ENCODE data around the gene PLEKHH2.
"Not testable (repeated sequence)": the region's sequence is repeated elsewhere in the genome, so short reads cannot be mapped to it uniquely, and the experiment has no call there.

The PLEKHH2 gene

GRCh38 chr2:43718530-43719124 is 81.6 kb downstream of the PLEKHH2 start:
- no peak for FAIRE-seq

- no peak for FAIRE-seq
These were observed 87.9 kb downstream of the PLEKHH2 start for GRCh38 chr2:43724728-43725526.

- FAIRE-seq, result no peak
These were observed 88.7 kb downstream of the PLEKHH2 start for GRCh38 chr2:43725711-43726246.

GRCh38 chr2:43726961-43727633 is 90.0 kb downstream of the PLEKHH2 start:
- FAIRE-seq, result not testable (repeated sequence)

- no peak for FAIRE-seq
These were observed 90.6 kb downstream of the PLEKHH2 start for GRCh38 chr2:43727634-43728014.

- FAIRE-seq, result no peak
These were observed 92.6 kb downstream of the PLEKHH2 start for GRCh38 chr2:43729491-43730174.

- FAIRE-seq, result no peak
These were observed 94.2 kb downstream of the PLEKHH2 start for GRCh38 chr2:43731211-43731610.

- FAIRE-seq, result no peak
These were observed 99.6 kb downstream of the PLEKHH2 start for GRCh38 chr2:43736637-43737036.

GRCh38 chr2:43737097-43737854 is 100.2 kb downstream of the PLEKHH2 start:
- no peak for FAIRE-seq

- no peak for FAIRE-seq
These were observed 100.8 kb downstream of the PLEKHH2 start for GRCh38 chr2:43737855-43738254.

GRCh38 chr2:43738257-43738656 is 101.2 kb downstream of the PLEKHH2 start:
- FAIRE-seq, result no peak

- no peak for FAIRE-seq
These were observed 106.6 kb downstream of the PLEKHH2 start for GRCh38 chr2:43743706-43744105.

GRCh38 chr2:43745457-43745856 is 108.4 kb downstream of the PLEKHH2 start:
- no peak for FAIRE-seq

GRCh38 chr2:43748333-43748732 is 111.3 kb downstream of the PLEKHH2 start:
- FAIRE-seq, result no peak

GRCh38 chr2:43749583-43749982 is 112.5 kb downstream of the PLEKHH2 start:
- FAIRE-seq, result no peak

- FAIRE-seq, result no peak
These were observed 114.5 kb downstream of the PLEKHH2 start for GRCh38 chr2:43751476-43751990.

- FAIRE-seq, result no peak
These were observed 115.2 kb downstream of the PLEKHH2 start for GRCh38 chr2:43752302-43752701.

GRCh38 chr2:43754180-43754579 is 117.1 kb downstream of the PLEKHH2 start:
- FAIRE-seq, result no peak

- FAIRE-seq, result no peak
These were observed 121.7 kb downstream of the PLEKHH2 start for GRCh38 chr2:43758739-43759138.

GRCh38 chr2:43759195-43759594 is 122.1 kb downstream of the PLEKHH2 start:
- no peak for FAIRE-seq

GRCh38 chr2:43762286-43762685 is 125.2 kb downstream of the PLEKHH2 start:
- FAIRE-seq, result no peak

GRCh38 chr2:43763091-43763490 is 126.0 kb downstream of the PLEKHH2 start:
- FAIRE-seq, result no peak

All from islet of Langerhans (tissue), 1 donor.